IPS-NIHi7 (cell line): Measurements from ENCODE around the gene BCAS4.
"Not testable (repeated sequence)": the region's sequence is repeated elsewhere in the genome, so short reads cannot be mapped to it uniquely, and the experiment has no call there.

Source experiments
- DNase-seq: peaks from one replicate; pipeline ENCODE4 v3.0.0; 2012; ENCODE audit warnings: mixed read lengths; ENCODE audit errors: extremely low spot score

Gene BCAS4

GRCh38 chr20:50771419-50772080, 23.3 kb upstream of the BCAS4 start:
- not testable (repeated sequence) for DNase-seq

- no peak for DNase-seq
Measured at GRCh38 chr20:50772420-50773185, 22.3 kb upstream of the BCAS4 start.

- DNase-seq, result no peak
Measured at GRCh38 chr20:50774515-50774914, 20.3 kb upstream of the BCAS4 start.

DNA sequence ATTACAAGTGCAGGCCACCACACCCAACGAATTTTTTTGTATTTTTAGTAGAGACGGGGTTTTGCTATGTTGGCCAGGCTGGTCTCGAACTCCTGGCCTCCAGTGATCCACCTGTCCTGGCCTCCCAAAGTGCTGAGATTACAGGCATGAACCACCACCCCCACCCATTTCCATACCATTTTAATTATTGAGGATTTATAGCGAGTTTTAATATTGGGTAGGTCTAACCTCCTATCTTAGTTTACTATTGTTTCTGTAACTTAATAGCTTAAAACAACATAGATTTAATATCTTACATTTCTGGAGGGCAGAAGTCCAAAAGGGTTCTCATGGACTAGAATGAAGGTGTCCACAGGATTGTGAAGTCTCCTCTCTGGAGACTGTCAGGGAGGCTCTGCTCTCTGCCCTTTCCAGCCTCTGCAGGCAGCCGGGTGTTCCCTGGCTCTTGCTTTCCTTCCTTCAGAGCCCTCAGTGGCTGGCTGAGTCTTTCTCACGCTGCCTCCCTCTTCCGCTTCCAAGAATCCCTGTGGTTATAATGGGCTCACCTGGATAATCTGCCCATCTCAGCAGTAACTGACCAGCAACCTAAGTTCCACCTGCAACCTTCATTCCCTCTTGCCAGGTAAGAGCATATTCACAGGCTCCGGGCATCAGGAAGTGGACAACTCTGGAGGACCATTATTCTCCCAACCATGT, 18.6 kb upstream of the BCAS4 start:
- DNase-seq, result no peak

GRCh38 chr20:50777373-50777772, 17.5 kb upstream of the BCAS4 start:
- no peak for DNase-seq

GRCh38 chr20:50778994-50779393, 15.9 kb upstream of the BCAS4 start:
- DNase-seq, result not testable (repeated sequence)

DNA sequence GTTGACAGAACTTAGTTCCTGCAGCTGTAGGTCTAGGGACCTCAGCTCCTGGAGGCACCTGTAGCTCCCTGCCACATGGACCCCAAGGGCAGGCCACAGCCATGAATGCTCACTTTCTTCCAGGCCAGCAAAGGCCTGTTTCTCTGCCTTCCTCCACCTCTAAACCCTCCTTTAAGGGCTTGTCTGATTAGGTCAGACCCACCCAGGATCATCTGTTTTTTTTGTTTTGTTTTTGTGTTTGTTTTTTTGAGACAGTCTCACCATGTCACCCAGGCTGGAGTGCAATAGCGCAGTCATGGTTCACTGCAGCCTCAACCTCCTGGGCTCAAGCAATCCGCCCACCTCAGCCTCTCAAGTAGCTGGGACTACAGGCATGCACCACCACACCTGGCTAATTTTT, 11.5 kb upstream of the BCAS4 start:
- DNase-seq, result no peak

GRCh38 chr20:50783903-50784302, 11.0 kb upstream of the BCAS4 start:
- no peak for DNase-seq

DNA sequence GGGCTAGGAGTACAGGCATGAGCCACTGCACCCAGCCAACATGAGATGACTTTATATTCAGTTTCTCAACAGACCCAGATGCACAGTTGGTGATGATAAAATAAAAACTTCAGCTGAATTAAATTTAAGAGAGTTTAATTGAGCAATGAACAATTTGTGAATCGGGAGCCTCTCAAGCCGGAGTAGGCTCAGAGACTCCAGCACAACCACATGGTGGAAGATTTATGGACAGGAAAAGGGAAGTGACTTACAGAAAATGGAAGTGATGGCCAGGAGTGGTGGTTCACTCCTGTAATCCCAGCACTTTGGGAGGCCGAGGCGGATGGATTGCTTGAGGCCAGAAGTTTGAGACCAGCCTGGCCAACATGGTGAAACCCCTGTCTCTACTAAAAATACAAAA, 10.4 kb upstream of the BCAS4 start:
- no peak for DNase-seq

GRCh38 chr20:50786703-50787102, 8.2 kb upstream of the BCAS4 start:
- no peak for DNase-seq

GRCh38 chr20:50787181-50787580, 7.7 kb upstream of the BCAS4 start:
- DNase-seq, result no peak

DNA sequence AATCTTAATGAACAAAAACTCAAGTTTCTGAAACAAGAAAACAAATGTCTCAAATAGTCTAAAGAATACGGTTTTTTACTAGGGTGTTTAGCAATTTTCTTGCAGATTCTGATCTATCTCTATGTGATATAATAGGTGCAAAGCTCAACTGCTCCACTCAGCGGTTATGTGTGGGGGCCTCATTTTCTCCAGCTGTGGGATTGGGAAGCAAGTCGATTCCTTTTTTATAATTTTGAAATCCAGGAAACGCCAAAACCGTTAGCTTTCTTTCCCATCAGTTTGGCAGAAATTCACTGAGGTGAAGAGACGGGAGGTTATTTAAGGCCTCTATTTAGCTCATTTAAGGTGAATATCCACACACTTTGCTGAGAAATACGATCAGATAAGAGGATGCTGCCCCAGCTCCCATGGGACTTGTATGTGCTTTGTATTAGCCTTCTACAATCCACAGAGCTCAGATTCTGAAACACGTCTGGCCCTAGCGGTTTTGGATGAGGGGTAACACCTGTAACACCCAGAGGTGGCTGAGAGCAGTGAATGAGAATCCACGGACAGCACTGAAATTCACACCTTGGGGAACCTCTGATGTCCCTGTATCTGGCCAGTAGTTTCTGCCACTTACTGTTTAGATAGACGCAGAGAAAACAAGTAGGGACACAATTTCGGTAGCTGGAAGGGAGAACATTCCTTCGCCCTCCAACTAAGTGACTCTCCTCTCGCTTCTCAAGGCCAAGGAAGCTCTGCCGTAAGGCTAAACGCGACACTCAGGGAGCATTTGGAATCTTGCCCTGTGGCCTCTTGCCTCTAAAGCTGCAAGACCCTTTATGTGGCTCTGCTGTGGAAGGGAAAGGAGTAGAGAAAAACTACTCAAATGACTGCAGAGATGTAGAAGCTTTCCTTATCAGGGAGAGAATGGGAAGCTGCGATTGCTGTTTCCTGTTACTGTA, 6.5 kb upstream of the BCAS4 start:
- no peak for DNase-seq

GRCh38 chr20:50789968-50790650, 4.8 kb upstream of the BCAS4 start:
- DNase-seq, result no peak

GRCh38 chr20:50790651-50791277, 4.1 kb upstream of the BCAS4 start:
- DNase-seq, result peak; percentile 92

GRCh38 chr20:50792708-50793574, 1.9 kb upstream of the BCAS4 start:
- DNase-seq, result no peak

GRCh38 chr20:50793575-50794016, 1.3 kb upstream of the BCAS4 start:
- DNase-seq, result not testable (repeated sequence)

- DNase-seq, result no peak
Measured at GRCh38 chr20:50794181-50794845, 548 bp upstream of the BCAS4 start.

DNA sequence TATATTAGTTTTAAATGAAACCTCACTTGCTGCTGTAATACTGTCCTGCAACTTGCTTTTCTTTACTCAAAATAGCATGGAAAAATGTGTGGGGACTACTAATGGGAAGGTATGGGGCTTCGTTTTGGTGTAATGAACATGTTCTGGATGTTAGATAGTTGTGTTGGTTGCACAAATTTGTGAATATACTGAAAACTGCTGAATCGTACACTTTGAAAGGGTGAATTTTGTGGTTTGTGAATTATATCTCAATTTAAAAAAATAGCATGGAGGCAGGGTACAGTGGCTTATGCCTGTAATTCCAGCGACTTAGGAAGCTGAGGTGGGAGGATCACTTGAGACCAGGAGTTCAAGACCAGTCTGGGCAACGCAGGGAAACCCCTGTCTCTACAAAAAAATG, 2.3 kb downstream of the BCAS4 start:
- no peak for DNase-seq

GRCh38 chr20:50798650-50799049, 3.8 kb downstream of the BCAS4 start:
- no peak for DNase-seq
